A549 (cell line): ENCODE measurements around the gene ETV7. TPM values are rescaled to one million over a fixed set of nuclear protein-coding genes. Genes with fewer than 3 reads are reported as not detected.

Experiments
- ATAC-seq, 2 experiments: fragments of 200-7000 bp in 1 of 2; fragments of >200 bp in 1 of 2; cut with Nextera tagmentation in 1 of 2; cut with Tn5 transposase in 1 of 2; 3 replicates each; pipeline versions ENCODE4 v1.8.0 to v1.9.1; 2018 to 2020; ENCODE audit warnings: mild to moderate bottlenecking in 1 of 2, moderate library complexity in 1 of 2
- CTCF ChIA-PET: fragments of 300-600 bp; sonication (Branson Sonifier 250); formaldehyde crosslinking; extraction: SDS; loops from one replicate; lab custom pipeline; 2021; ENCODE audit warnings: antibody characterized with exemption, inconsistent platforms; lab: Yijun Ruan, JAX
- POLR2A ChIA-PET: fragments of 350-600 bp; formaldehyde crosslinking; extraction: SDS; loops from one replicate; lab custom pipeline; 2021; ENCODE audit warnings: antibody characterized with exemption, inconsistent platforms; lab: Yijun Ruan, JAX
- DNase-seq, 2 experiments: peaks; one replicate each; pipeline versions ENCODE4 v3.0.0 to v3.0.0-alpha.2; 2011 to 2016; ENCODE audit warnings: low read depth in 1 of 2, low spot score in 1 of 2
- FAIRE-seq: peaks from 2 replicates; lab custom pipeline; 2011; peaks lifted over from hg19 to GRCh38; lab: Jason Lieb, UNC
- H3K27ac ChIP-seq, 2 experiments: fragments of >200 bp; sonication (Bioruptor Twin); formaldehyde crosslinking; 3 replicates each; pipeline ENCODE4 v1.5.1; 2016 to 2017
- H3K4me1 ChIP-seq: fragments of >200 bp; sonication (Bioruptor Twin); formaldehyde crosslinking; 3 replicates; pipeline ENCODE4 v1.6.1; 2016
- H3K4me2 ChIP-seq: fragments of >200 bp; sonication (Bioruptor Twin); formaldehyde crosslinking; 3 replicates; pipeline ENCODE4 v1.6.1; 2016
- H3K4me3 ChIP-seq: fragments of >200 bp; sonication (Bioruptor Twin); formaldehyde crosslinking; 3 replicates; pipeline ENCODE4 v1.5.1; 2016
- H3K9me3 ChIP-seq: fragments of >200 bp; sonication (Bioruptor Twin); formaldehyde crosslinking; 3 replicates; pipeline ENCODE4 v1.6.1; 2016
- CBX2 ChIP-seq: fragments of 200-600 bp; sonication (generic); IDR thresholded peaks from 2 replicates; pipeline ENCODE4 v1.6.1; 2016; ENCODE audit warnings: low read depth, mild to moderate bottlenecking, borderline replicate concordance
- CEBPB ChIP-seq, 2 experiments: fragments of >200 bp in 1 of 2; sonication (Bioruptor Twin) in 1 of 2; formaldehyde crosslinking in 1 of 2; IDR thresholded peaks; 2 replicates each; pipeline ENCODE4 v1.6.1; 2012 to 2016
- CHD2 ChIP-seq: fragments of 150-350 bp; IDR thresholded peaks from 2 replicates; pipeline ENCODE4 v1.6.1; 2014; ENCODE audit warnings: low read length; ENCODE audit not compliant: partially characterized antibody
- FOSB ChIP-seq: fragments of 250-450 bp; sonication (Bioruptor Pico); IDR thresholded peaks from 2 replicates; pipeline ENCODE4 v1.5.0; 2020; ENCODE audit warnings: mild to moderate bottlenecking, moderate library complexity
- HOXB13 ChIP-seq: fragments of 250-450 bp; sonication (Bioruptor Pico); IDR thresholded peaks from 2 replicates; pipeline ENCODE4 v1.5.0; 2020; ENCODE audit warnings: low read depth, mild to moderate bottlenecking, moderate library complexity
- KDM1A ChIP-seq: fragments of 200-600 bp; sonication (generic); IDR thresholded peaks from 2 replicates; pipeline ENCODE4 v1.6.1; 2016; ENCODE audit warnings: low read depth, mild to moderate bottlenecking
- MAZ ChIP-seq: fragments of 150-350 bp; IDR thresholded peaks from 2 replicates; pipeline ENCODE4 v1.6.1; 2014; ENCODE audit warnings: antibody characterized with exemption, low read depth, low read length, borderline replicate concordance
- NFE2L2 ChIP-seq: fragments of 150-350 bp; conservative IDR thresholded peaks from 2 replicates; pipeline ENCODE4 v1.6.1; 2014; ENCODE audit warnings: low read length
- POLR2A ChIP-seq: IDR thresholded peaks from 2 replicates; pipeline ENCODE4 v1.6.1; 2012; ENCODE audit warnings: mild to moderate bottlenecking, low read length
- RAD21 ChIP-seq, 2 experiments: fragments of >200 bp in 1 of 2; sonication (Bioruptor Twin) in 1 of 2; formaldehyde crosslinking in 1 of 2; IDR thresholded peaks in 1 of 2; conservative IDR thresholded peaks in 1 of 2; 2 replicates in 1 of 2; 3 replicates in 1 of 2; pipeline ENCODE4 v1.6.1; 2012 to 2018; ENCODE audit warnings: inconsistent platforms in 1 of 2
- RARB ChIP-seq: fragments of 250-450 bp; sonication (Bioruptor Pico); IDR thresholded peaks from 2 replicates; pipeline ENCODE4 v1.8.0; 2021; ENCODE audit warnings: mild to moderate bottlenecking, moderate library complexity
- RCOR1 ChIP-seq: fragments of 150-350 bp; IDR thresholded peaks from 2 replicates; pipeline ENCODE4 v1.6.1; 2014; ENCODE audit warnings: antibody characterized with exemption, low read length, low read depth
- RFX5 ChIP-seq: fragments of 450-650 bp; IDR thresholded peaks from 2 replicates; pipeline ENCODE4 v1.7.1; 2014; ENCODE audit warnings: antibody characterized with exemption, mild to moderate bottlenecking, moderate library complexity
- RNF2 ChIP-seq: fragments of 200-600 bp; sonication (generic); IDR thresholded peaks from 2 replicates; pipeline ENCODE4 v1.6.1; 2016; ENCODE audit warnings: low read depth, mild to moderate bottlenecking, antibody characterized with exemption, moderate library complexity, borderline replicate concordance
- TFCP2L1 ChIP-seq: fragments of 250-450 bp; sonication (Bioruptor Pico); IDR thresholded peaks from 2 replicates; pipeline ENCODE4 v1.5.0; 2021; ENCODE audit warnings: mild to moderate bottlenecking
- TP53 ChIP-seq: fragments of 250-450 bp; sonication (Bioruptor Pico); IDR thresholded peaks from 2 replicates; pipeline ENCODE4 v1.5.0; 2021; ENCODE audit warnings: mild to moderate bottlenecking, moderate library complexity
- ZNF302 ChIP-seq: fragments of 250-450 bp; sonication (Bioruptor Pico); IDR thresholded peaks from 2 replicates; pipeline ENCODE4 v1.9.0; 2021; ENCODE audit warnings: inconsistent platforms, mild to moderate bottlenecking, moderate library complexity
- WGBS: methylation state at CpG from one replicate; pipeline ENCODE4 v1.1.6; 2017; ENCODE audit errors: missing lambda C conversion rate; 5-methylcytosine and 5-hydroxymethylcytosine counted together
- polyA plus RNA-seq, 4 experiments: library from polyadenylated mRNA; depleted of rRNA in 3 of 4; stranded (reverse); fragments of >200 nt; fragmentation: RNase III in 1 of 4; extraction: RNeasy Plus Mini Kit Qiagen cat#74134 plus additional on column Dnase treatment in 1 of 4; gene quantifications; 2 replicates in 3 of 4; 3 replicates in 1 of 4; pipeline ENCODE4 v1.2.3, GENCODE V29; 2011 to 2017
- TF ChIP-seq, protein P1 (sequence below): fragments of 200-600 bp; sonication (generic); IDR thresholded peaks from 2 replicates; pipeline ENCODE4 v1.6.1; 2016; ENCODE audit warnings: antibody characterized with exemption, mild to moderate bottlenecking, moderate library complexity
- TF ChIP-seq, protein P2 (sequence below): fragments of 250-450 bp; sonication (Bioruptor Pico); IDR thresholded peaks from 2 replicates; pipeline ENCODE4 v1.5.0; 2021; ENCODE audit warnings: mild to moderate bottlenecking, moderate library complexity, borderline replicate concordance
- TF ChIP-seq, protein P3 (sequence below): fragments of 450-650 bp; IDR thresholded peaks from 2 replicates; pipeline ENCODE4 v1.6.1; 2014; ENCODE audit warnings: antibody characterized with exemption
- TF ChIP-seq, protein P4 (sequence below): fragments of 150-350 bp; IDR thresholded peaks from 2 replicates; pipeline ENCODE4 v1.6.1; 2014; ENCODE audit warnings: low read depth, mild to moderate bottlenecking, low read length
- TF ChIP-seq, protein P5 (sequence below): IDR thresholded peaks from 2 replicates; pipeline ENCODE4 v1.6.1; 2012
- TF ChIP-seq, protein P6 (sequence below): IDR thresholded peaks from 2 replicates; pipeline ENCODE4 v1.6.1; 2012; ENCODE audit warnings: low read depth, borderline replicate concordance

ETV7 gene
- polyA plus RNA-seq, 2 of the 4 experiments (the other 2 are of a cell fraction): 0.05 TPM; not detected in 1

DNA sequence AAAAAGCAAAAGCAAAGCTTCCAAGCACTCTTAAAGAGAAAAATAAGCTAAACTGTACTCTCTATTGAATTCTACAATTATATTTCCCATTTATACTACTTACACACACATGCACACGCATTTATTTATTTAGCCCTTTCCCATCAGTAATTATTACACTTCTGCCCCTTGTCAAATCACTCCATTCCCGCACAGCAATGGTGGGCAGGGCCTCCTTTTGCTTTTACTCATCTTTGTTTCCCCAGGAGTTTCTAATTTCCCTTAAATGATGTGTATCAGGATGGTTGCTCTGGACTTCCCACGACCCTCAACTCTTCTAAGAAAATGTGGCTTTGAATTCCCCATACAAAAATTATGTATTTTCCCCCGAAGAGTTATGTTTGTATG is 35.2 kb upstream of the ETV7 start:
- TF ChIP-seq MAZ (no peak), CEBPB (IDR thresholded peaks at IDR 0.05) (no peak), CBX2 (no peak), CHD2 (no peak), HOXB13 (CRISPR knock-in tag) (no peak), NFE2L2 (no peak), POLR2A (no peak), RCOR1 (no peak), RARB (CRISPR knock-in tag) (no peak), RAD21 (conservative IDR thresholded peaks at IDR 0.05 in 1 of 2, IDR thresholded peaks at IDR 0.05 in 1 of 2) (no peak)
- TF ChIP-seq, protein P1, sequence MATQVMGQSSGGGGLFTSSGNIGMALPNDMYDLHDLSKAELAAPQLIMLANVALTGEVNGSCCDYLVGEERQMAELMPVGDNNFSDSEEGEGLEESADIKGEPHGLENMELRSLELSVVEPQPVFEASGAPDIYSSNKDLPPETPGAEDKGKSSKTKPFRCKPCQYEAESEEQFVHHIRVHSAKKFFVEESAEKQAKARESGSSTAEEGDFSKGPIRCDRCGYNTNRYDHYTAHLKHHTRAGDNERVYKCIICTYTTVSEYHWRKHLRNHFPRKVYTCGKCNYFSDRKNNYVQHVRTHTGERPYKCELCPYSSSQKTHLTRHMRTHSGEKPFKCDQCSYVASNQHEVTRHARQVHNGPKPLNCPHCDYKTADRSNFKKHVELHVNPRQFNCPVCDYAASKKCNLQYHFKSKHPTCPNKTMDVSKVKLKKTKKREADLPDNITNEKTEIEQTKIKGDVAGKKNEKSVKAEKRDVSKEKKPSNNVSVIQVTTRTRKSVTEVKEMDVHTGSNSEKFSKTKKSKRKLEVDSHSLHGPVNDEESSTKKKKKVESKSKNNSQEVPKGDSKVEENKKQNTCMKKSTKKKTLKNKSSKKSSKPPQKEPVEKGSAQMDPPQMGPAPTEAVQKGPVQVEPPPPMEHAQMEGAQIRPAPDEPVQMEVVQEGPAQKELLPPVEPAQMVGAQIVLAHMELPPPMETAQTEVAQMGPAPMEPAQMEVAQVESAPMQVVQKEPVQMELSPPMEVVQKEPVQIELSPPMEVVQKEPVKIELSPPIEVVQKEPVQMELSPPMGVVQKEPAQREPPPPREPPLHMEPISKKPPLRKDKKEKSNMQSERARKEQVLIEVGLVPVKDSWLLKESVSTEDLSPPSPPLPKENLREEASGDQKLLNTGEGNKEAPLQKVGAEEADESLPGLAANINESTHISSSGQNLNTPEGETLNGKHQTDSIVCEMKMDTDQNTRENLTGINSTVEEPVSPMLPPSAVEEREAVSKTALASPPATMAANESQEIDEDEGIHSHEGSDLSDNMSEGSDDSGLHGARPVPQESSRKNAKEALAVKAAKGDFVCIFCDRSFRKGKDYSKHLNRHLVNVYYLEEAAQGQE: no peak
- TF ChIP-seq, protein P2, sequence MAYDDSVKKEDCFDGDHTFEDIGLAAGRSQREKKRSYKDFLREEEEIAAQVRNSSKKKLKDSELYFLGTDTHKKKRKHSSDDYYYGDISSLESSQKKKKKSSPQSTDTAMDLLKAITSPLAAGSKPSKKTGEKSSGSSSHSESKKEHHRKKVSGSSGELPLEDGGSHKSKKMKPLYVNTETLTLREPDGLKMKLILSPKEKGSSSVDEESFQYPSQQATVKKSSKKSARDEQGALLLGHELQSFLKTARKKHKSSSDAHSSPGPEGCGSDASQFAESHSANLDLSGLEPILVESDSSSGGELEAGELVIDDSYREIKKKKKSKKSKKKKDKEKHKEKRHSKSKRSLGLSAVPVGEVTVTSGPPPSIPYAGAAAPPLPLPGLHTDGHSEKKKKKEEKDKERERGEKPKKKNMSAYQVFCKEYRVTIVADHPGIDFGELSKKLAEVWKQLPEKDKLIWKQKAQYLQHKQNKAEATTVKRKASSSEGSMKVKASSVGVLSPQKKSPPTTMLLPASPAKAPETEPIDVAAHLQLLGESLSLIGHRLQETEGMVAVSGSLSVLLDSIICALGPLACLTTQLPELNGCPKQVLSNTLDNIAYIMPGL (CRISPR knock-in tag): no peak
- TF ChIP-seq, protein P3, sequence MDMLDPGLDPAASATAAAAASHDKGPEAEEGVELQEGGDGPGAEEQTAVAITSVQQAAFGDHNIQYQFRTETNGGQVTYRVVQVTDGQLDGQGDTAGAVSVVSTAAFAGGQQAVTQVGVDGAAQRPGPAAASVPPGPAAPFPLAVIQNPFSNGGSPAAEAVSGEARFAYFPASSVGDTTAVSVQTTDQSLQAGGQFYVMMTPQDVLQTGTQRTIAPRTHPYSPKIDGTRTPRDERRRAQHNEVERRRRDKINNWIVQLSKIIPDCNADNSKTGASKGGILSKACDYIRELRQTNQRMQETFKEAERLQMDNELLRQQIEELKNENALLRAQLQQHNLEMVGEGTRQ: no peak
- TF ChIP-seq, protein P4, sequence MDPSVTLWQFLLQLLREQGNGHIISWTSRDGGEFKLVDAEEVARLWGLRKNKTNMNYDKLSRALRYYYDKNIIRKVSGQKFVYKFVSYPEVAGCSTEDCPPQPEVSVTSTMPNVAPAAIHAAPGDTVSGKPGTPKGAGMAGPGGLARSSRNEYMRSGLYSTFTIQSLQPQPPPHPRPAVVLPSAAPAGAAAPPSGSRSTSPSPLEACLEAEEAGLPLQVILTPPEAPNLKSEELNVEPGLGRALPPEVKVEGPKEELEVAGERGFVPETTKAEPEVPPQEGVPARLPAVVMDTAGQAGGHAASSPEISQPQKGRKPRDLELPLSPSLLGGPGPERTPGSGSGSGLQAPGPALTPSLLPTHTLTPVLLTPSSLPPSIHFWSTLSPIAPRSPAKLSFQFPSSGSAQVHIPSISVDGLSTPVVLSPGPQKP: no peak
- TF ChIP-seq, protein P5, sequence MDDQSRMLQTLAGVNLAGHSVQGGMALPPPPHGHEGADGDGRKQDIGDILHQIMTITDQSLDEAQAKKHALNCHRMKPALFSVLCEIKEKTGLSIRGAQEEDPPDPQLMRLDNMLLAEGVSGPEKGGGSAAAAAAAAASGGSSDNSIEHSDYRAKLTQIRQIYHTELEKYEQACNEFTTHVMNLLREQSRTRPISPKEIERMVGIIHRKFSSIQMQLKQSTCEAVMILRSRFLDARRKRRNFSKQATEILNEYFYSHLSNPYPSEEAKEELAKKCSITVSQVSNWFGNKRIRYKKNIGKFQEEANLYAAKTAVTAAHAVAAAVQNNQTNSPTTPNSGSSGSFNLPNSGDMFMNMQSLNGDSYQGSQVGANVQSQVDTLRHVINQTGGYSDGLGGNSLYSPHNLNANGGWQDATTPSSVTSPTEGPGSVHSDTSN: no peak
- TF ChIP-seq, protein P6, sequence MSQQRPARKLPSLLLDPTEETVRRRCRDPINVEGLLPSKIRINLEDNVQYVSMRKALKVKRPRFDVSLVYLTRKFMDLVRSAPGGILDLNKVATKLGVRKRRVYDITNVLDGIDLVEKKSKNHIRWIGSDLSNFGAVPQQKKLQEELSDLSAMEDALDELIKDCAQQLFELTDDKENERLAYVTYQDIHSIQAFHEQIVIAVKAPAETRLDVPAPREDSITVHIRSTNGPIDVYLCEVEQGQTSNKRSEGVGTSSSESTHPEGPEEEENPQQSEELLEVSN: no peak
- TF ChIP-seq, all 56 proteins: peak for 0
- CTCF ChIA-PET: interaction anchor here (0.8 to 2.7 kb wide), 10 partner anchors 10 to 336 kb away, joined by 3 to 11 read pairs (median 4); partner anchors contain the start of genes KCTD20 and PXT1
- H3K27ac ChIP-seq: peak overlapping the region; percentile 68 to 85
- H3K9me3 ChIP-seq: no peaks in the 10 kb centered on the region
- WGBS: 23% methylated on average over 4 of the region's 4 CpGs
- H3K4me3 ChIP-seq: peak overlapping the region; percentile 50; the same call in 2 of the 3 replicates
- H3K4me2 ChIP-seq: peak overlapping the region; percentile 77
- FAIRE-seq: no peak
- peaks cover 11% of the 10 kb centered on the region; the same call in 2 of the 3 replicates for H3K4me1 ChIP-seq
- POLR2A ChIA-PET: interaction anchor here (1.0 to 1.7 kb wide), 7 partner anchors 19 to 256 kb away, joined by 3 to 13 read pairs (median 5); partner anchors contain the start of genes CDKN1A, KCTD20 and PXT1
- DNase-seq: no peak
- no peak for ATAC-seq

DNA sequence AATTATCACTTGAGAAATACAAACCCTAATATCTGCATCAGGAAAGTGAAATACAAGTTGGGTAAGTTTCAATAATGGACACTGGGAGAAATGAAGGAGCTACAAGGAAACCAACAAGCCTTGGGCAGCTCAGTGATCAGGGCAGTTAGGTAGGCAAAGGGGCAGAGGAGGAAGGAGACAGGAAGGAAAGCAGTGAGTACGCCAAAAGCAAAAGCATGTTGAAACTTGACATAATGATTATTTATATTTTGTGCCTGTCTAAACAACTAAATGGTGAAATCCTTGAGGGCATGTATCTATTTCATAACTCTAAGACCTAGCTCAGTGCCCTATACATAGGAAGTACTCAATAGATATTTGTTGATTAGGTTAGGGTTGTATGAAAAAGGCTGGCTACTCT is 31.8 kb upstream of the ETV7 start:
- H3K27ac ChIP-seq: no peak overlapping the region
- WGBS: 35% methylated on average over 1 of the region's 1 CpG
- no peak for ATAC-seq
- no peak overlapping the region for H3K4me2 ChIP-seq
- no peaks in the 10 kb centered on the region for H3K9me3 ChIP-seq
- no peak for DNase-seq
- POLR2A ChIA-PET: no interaction called here
- H3K4me3 ChIP-seq: no peak overlapping the region
- no peak for FAIRE-seq
- CTCF ChIA-PET: no interaction called here
- peaks cover 6% of the 10 kb centered on the region; the same call in 2 of the 3 replicates for H3K4me1 ChIP-seq
- TF ChIP-seq TP53 (CRISPR knock-in tag) (no peak), RNF2 (no peak), CHD2 (no peak), FOSB (CRISPR knock-in tag) (no peak), ZNF302 (CRISPR knock-in tag) (no peak), RFX5 (no peak), TFCP2L1 (CRISPR knock-in tag) (no peak), KDM1A (no peak), RCOR1 (no peak)
- TF ChIP-seq, protein P1: no peak
